ENCODE data around the gene PLA2G4D. TPM values are rescaled to one million over a fixed set of nuclear protein-coding genes. Genes with fewer than 3 reads are reported as not detected.

PLA2G4D gene
- total RNA-seq, 1 experiment from 2014 or later, result not detected

GRCh38 chr15:42089942-42090341, 4.4 kb downstream of the PLA2G4D start:
- Histone ChIP-seq H3K27ac (ENCODE audit: low read length) (no peak overlapping the region), H3K36me3 (ENCODE audit: control insufficient read depth, insufficient read depth, low read length) (no peaks in the 10 kb centered on the region), H3K4me3 (ENCODE audit: low read depth in 2 of 2, low read length in 2 of 2) (no peak overlapping the region), H3K4me1 (ENCODE audit: control insufficient read depth, insufficient read depth, low read length) (0 out of 2 replicates have a peak, but pooled peaks cover 2% of the 10 kb centered on the region), H3K9me3 (ENCODE audit: control insufficient read depth, insufficient read depth, low read depth, low read length) (no peaks in the 10 kb centered on the region), H3K27me3 (ENCODE audit: control insufficient read depth, insufficient read depth, low read length) (no peaks in the 10 kb centered on the region)
- in situ Hi-C loops (cut with HindIII; ENCODE audit: low pct_unique_long_range_greater_than_20kb, low sequenced_read_pairs) (no loop called here), intact Hi-C loops (cut with micrococcal nuclease; ENCODE audit: unreplicated experiment) (no loop called here)
- ChIA-PET POLR2A (no interaction called here), CTCF (no interaction called here)
- TF ChIP-seq SIN3A (IDR thresholded peaks at IDR 0.05; ENCODE audit: borderline replicate concordance, insufficient read depth, low read depth, low read length), result no peak
- TF ChIP-seq REST (IDR thresholded peaks at IDR 0.05; ENCODE audit: insufficient read depth in 1 of 2, low read depth in 2 of 2, low read length in 1 of 2), result no peak
- no peak for TF ChIP-seq POLR2AphosphoS5 (IDR thresholded peaks at IDR 0.05; ENCODE audit: low read depth, low read length)
- no peak for TF ChIP-seq CTCF (IDR thresholded peaks at IDR 0.05)
- no peak for TF ChIP-seq TCF7L2 (IDR thresholded peaks at IDR 0.05; ENCODE audit: low read depth, low read length)
- ATAC-seq, result no peak
- DNase-seq (ENCODE audit: low read depth, low spot score), result no peak
- BruUV-seq (replicated peaks), result no TSS peak

DNA sequence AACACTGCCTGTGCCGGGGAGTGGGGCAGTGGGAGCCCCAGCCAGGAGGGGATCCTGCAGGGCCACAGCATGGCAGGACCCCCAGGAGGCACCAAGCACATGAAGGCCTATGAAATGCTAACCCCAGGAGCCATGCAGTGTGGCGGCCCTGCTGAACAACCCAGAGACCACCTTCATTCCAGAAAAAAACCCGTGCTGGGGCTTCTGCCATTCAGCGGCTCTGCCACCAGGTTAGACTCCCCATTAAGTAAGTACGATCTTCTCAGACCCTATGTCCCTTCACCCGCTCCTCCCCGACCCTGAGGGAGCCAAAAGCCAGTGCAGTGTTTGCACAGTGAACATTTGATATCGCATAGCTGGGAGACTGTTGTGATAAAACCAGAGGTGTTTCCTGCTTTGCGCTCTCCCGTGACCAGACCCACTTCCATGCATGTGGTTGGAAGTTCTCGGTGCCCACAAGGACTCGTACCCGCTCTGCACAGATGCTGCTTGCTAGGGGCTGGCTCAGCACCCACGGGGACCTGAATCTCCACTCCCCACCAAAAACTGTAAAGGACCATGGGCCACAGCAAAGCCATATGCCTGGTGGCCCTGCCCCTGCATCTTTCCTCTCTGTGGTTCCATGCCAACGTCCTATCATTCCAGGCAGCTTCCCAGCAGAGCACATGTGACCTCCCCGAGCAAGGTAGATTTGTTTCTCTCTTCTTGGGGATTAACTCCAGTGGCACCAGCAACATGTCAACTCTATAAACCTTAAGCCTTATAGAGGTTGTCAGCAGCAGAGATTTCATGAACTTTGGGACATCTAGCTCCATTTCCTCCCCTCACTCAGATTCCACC, 5.3 kb downstream of the PLA2G4D start:
- TF ChIP-seq TCF7L2 (IDR thresholded peaks at IDR 0.05; ENCODE audit: low read depth, low read length), result no peak
- no peak for TF ChIP-seq REST (IDR thresholded peaks at IDR 0.05; ENCODE audit: insufficient read depth in 1 of 2, low read depth in 2 of 2, low read length in 1 of 2)
- TF ChIP-seq SIN3A (IDR thresholded peaks at IDR 0.05; ENCODE audit: borderline replicate concordance, insufficient read depth, low read depth, low read length), result no peak
- TF ChIP-seq CTCF (IDR thresholded peaks at IDR 0.05), result no peak
- no peak for TF ChIP-seq POLR2AphosphoS5 (IDR thresholded peaks at IDR 0.05; ENCODE audit: low read depth, low read length)
- ATAC-seq (no peak), DNase-seq (ENCODE audit: low read depth, low spot score) (no peak)
- Histone ChIP-seq H3K27me3 (ENCODE audit: control insufficient read depth, insufficient read depth, low read length) (no peaks in the 10 kb centered on the region), H3K36me3 (ENCODE audit: control insufficient read depth, insufficient read depth, low read length) (no peaks in the 10 kb centered on the region), H3K4me3 (ENCODE audit: low read depth in 2 of 2, low read length in 2 of 2) (no peak overlapping the region), H3K4me1 (ENCODE audit: control insufficient read depth, insufficient read depth, low read length) (0 out of 2 replicates have a peak, but pooled peaks cover 2% of the 10 kb centered on the region), H3K9me3 (ENCODE audit: control insufficient read depth, insufficient read depth, low read depth, low read length) (no peaks in the 10 kb centered on the region), H3K27ac (ENCODE audit: low read length) (no peak overlapping the region)
- POLR2A ChIA-PET, result interaction anchor here (0.7 kb wide), 1 partner anchor 141 kb away, joined by 3 read pairs; no protein-coding TSS in a partner anchor
- in situ Hi-C loops (cut with HindIII; ENCODE audit: low pct_unique_long_range_greater_than_20kb, low sequenced_read_pairs), result no loop called here
- intact Hi-C loops (cut with micrococcal nuclease; ENCODE audit: unreplicated experiment), result no loop called here
- no TSS peak for BruUV-seq (replicated peaks)
- CTCF ChIA-PET, result no interaction called here
